Cardiac septum (tissue), 1 donor: Measurements from ENCODE around the gene TBR1. TPM values are rescaled to one million over a fixed set of nuclear protein-coding genes. Genes with fewer than 3 reads are reported as not detected.

ENCODE experiments used
- DNase-seq: peaks from one replicate; pipeline ENCODE4 v3.0.0-alpha.2; 2020; ENCODE audit warnings: low spot score
- intact Hi-C: fragments of 100-400 bp; cut with DNase I; formaldehyde crosslinking; loops from one replicate; pipeline ENCODE4 v1.14.0; 2022
- total RNA-seq: library from RNA; stranded (reverse); fragmentation: NEBNext Ultra II Directional; extraction: Animal tissue kit (Norgen Biotek cat#: 25700); gene quantifications from one replicate; pipeline ENCODE4 v1.2.1, GENCODE V29; 2021
- donor health status: DM: no; HTN: no; CAD: no.

Gene TBR1
- total RNA-seq, 1 donor from 2014 or later, result 0.05 TPM

GRCh38 chr2:161414042-161415033 is 1.8 kb upstream of the TBR1 start:
- intact Hi-C loops, result no loop called here
- no peak for DNase-seq

GRCh38 chr2:161415034-161415986 is 787 bp upstream of the TBR1 start:
- intact Hi-C loops, result no loop called here
- no peak for DNase-seq

DNA sequence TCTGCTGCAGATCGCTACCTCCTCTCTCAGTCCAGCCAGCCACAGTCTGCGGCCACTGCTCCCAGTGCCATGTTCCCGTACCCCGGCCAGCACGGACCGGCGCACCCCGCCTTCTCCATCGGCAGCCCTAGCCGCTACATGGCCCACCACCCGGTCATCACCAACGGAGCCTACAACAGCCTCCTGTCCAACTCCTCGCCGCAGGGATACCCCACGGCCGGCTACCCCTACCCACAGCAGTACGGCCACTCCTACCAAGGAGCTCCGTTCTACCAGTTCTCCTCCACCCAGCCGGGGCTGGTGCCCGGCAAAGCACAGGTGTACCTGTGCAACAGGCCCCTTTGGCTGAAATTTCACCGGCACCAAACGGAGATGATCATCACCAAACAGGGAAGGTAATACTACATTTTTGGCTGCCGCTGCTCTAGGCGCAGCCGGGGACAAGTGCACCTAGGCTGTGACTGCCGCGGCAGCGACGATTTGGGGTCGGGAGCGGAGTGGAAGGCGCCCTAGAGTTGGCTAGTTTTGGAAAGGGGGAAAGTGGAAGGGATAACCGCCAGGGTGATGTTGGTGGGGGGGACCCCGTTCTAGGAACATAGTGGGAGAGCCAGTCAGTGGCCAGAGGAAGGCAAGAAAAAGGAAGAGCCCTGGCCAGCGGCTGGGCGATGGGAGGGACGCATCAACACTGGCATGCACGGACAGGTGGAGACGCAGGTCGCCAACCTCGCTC is 776 bp downstream of the TBR1 start:
- DNase-seq, result no peak
- intact Hi-C loops, result no loop called here

GRCh38 chr2:161417438-161418274 is 1.6 kb downstream of the TBR1 start:
- intact Hi-C loops, result no loop called here

DNA sequence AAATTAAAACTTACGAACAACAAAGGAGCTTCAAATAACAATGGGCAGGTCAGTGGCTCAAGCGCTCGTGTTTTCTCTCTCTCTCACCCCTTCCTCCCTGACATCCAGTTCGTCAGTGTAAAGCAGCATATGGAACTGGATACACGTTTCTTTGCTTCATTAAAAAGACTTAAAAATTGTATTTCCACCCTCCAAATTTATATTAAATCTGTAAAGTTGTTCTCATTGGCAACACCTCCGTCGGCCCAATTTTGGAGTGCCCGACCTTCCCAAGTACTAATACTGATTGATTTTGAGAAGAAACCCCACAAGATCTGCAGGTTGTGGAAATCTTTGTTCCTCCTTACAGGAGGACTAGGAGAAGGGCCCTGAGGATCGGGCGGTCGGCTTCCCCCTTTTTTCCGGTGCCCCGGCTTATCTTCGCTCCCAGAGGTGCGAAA is 2.2 kb downstream of the TBR1 start:
- no peak for DNase-seq
- intact Hi-C loops, result no loop called here

More at GRCh38 chr2:161417438-161418274, 1.6 kb downstream of the TBR1 start:
- no peak for DNase-seq

- intact Hi-C loops, result no loop called here
- DNase-seq, result no peak
These were observed 2.9 kb downstream of the TBR1 start for GRCh38 chr2:161418715-161419637.

GRCh38 chr2:161419638-161420190 is 3.6 kb downstream of the TBR1 start:
- no peak for DNase-seq
- intact Hi-C loops, result no loop called here

GRCh38 chr2:161420406-161421074 is 4.4 kb downstream of the TBR1 start:
- DNase-seq, result no peak
- intact Hi-C loops, result no loop called here

GRCh38 chr2:161421686-161422085 is 5.6 kb downstream of the TBR1 start:
- no peak for DNase-seq
- intact Hi-C loops, result no loop called here

DNA sequence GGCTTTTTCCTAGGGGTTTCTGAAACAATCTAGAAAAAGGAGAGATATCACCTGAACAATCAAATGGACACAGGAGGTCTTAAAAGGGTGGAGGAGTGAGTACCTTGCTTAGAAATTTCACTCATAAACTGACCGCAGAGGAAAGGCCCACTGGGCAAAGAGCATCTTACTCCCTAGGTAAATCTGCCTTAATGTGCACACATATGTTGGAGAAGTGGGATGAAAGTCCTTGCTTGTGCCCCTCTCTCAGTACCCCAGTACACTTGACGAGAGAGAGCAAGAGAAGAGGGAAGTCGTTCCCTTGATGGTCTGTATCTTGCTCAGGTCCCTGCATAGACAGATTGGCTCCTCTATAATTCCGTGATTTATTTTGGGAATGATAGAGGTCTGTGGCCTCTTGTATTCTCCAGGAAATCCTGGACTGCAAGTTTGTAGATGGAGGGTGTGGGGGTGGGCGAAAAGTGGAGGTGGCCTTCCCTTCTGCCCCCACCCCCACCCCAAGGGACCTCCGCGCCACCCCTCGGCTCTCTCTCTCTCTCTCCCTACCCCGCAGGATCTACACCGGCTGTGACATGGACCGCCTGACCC is 6.8 kb downstream of the TBR1 start:
- DNase-seq, result no peak
- intact Hi-C loops, result no loop called here

- intact Hi-C loops, result no loop called here
- DNase-seq, result no peak
These were observed 7.6 kb downstream of the TBR1 start for GRCh38 chr2:161423421-161424393.

DNA sequence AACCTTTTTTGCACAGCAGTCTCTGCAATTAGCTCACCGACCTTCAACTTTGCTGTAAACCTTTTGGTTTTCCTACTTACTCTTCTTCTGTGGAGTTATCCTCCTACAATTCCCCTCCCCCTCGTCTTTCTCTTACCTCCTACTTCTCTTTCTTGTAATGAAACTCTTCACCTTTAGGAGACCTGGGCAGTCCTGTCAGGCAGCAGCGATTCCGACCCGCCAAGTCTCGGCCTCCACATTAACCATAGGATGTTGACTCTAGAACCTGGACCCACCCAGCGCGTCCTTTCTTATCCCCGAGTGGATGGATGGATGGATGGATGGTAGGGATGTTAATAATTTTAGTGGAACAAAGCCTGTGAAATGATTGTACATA is 8.3 kb downstream of the TBR1 start:
- DNase-seq, result no peak
- intact Hi-C loops, result no loop called here

- no peak for DNase-seq
- intact Hi-C loops, result no loop called here
These were observed 9.0 kb downstream of the TBR1 start for GRCh38 chr2:161424891-161425727.

DNA sequence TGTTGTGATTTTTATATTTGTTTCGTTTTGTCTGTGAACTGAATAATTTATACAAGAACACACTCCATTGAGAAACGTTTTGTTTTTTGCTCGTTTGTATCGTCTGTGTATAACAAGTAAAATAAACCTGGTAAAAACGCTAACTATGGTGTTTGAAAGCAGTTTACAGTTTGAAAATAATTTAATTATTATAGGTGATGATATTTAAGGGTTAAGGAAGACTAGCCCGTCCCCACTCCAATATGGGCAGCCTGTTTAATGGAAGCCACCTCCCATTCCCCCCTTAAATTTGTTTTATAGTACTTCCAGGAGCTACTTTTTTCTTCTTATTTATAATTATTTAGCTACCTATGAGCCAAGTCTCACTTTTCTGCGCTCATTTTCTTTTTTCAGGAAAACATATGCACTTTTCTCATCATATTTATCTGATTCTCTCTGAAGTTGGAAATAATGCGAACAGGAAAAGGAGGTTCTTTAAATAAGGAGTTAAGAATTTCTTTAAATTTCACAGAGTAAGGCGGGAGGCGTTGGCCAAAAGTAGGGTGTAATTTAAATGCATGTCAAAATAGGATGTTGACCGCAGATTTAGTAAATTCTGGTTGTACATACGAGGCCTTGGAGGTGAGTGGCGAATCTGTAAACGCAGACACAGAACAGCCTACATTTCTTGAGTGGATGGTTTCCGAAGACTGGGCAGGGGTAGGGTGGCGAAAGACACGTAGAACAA is 9.8 kb downstream of the TBR1 start:
- no peak for DNase-seq
- intact Hi-C loops, result no loop called here
